ENCODE data around the gene POLR2C. TPM values are rescaled to one million over a fixed set of nuclear protein-coding genes. Genes with fewer than 3 reads are reported as not detected.

The POLR2C gene
- total RNA-seq, 1 experiment from 2014 or later, result 85.6 TPM

DNA sequence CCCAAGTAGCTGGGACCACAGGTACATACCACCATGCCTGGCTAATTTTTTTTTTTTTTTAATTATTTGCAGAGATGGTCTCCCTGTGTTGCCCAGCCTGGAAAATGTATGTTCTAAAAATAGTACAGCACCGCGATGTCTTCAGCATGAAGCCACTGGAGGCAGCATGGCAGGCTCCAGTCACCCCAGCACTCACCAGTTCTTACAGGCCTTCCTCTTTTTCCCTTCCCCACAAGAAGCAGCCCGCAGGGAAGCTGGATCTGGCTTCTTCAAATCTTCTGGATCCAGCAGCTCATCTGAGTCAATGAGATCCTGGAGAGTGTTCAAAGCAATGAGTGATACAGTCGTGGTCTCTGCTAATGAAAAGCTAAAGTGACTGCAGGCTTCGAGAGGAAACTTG is 31.5 kb upstream of the POLR2C start:
- H3K27ac ChIP-seq (ENCODE audit: insufficient read length, low read depth, low read length), result no peak overlapping the region
- no peaks in the 10 kb centered on the region for H3K4me1 Mint-ChIP-seq
- no peak overlapping the region for H3K9ac ChIP-seq (ENCODE audit: extremely low read depth, insufficient read length, low read length)
- H2BK12ac ChIP-seq (ENCODE audit: insufficient read length, low read depth, low read length), result no peak overlapping the region
- H4K8ac ChIP-seq (replicated peaks; ENCODE audit: insufficient read length, low read depth, low read length), result no peak overlapping the region
- H3K27ac Mint-ChIP-seq, result no peak overlapping the region; a peak in 1 of 7 replicates
- no peaks in the 10 kb centered on the region for H3K9me3 Mint-ChIP-seq
- no peak overlapping the region for H2AFZ ChIP-seq (ENCODE audit: low read length)
- no peaks in the 10 kb centered on the region; the same call in 1 of the 2 replicates for H3K27me3 ChIP-seq (ENCODE audit: insufficient read depth, low read length)
- no peak overlapping the region for H2BK120ac ChIP-seq (ENCODE audit: low read depth, low read length, poor library complexity, severe bottlenecking)
- no peak overlapping the region for H2AK5ac ChIP-seq (ENCODE audit: insufficient read length, low read length)
- H3K9me3 ChIP-seq (ENCODE audit: control insufficient read depth, low read depth, low read length), result no peaks in the 10 kb centered on the region
- H2BK20ac ChIP-seq (ENCODE audit: low read depth, low read length, poor library complexity, severe bottlenecking), result no peak overlapping the region
- no peak overlapping the region for H3K4me2 ChIP-seq (ENCODE audit: insufficient read depth, insufficient read length, low read length)
- no peaks in the 10 kb centered on the region for H3K4me1 ChIP-seq (ENCODE audit: insufficient read depth, low read length)
- no peak overlapping the region for H3K4ac ChIP-seq (ENCODE audit: low read depth, low read length)
- no peaks in the 10 kb centered on the region for H3K79me2 ChIP-seq (ENCODE audit: insufficient read depth, low read length)
- no peak overlapping the region for H3K18ac ChIP-seq (ENCODE audit: insufficient read length, low read depth, low read length)
- H3K79me1 ChIP-seq (ENCODE audit: insufficient read depth, low read depth, low read length, poor library complexity, severe bottlenecking), result no peaks in the 10 kb centered on the region
- H4K5ac ChIP-seq (ENCODE audit: insufficient read length, low read depth, low read length), result no peak overlapping the region
- no peak for DNase-seq
- H3K56ac ChIP-seq (ENCODE audit: insufficient read length, low read depth, low read length), result no peak overlapping the region
- H3K23me2 ChIP-seq (ENCODE audit: insufficient read length, low read depth, low read length, poor library complexity, severe bottlenecking), result no peaks in the 10 kb centered on the region
- no peak overlapping the region for H3K14ac ChIP-seq (ENCODE audit: insufficient read depth, low read length)
- no CpG with 5 or more reads among the region's 5 CpGs for WGBS (ENCODE audit: extremely low coverage, insufficient read length, low lambda C conversion rate)
- no peak overlapping the region for H4K91ac ChIP-seq (ENCODE audit: insufficient read length, low read depth, low read length)
- no peak for TF ChIP-seq CTCF (conservative IDR thresholded peaks at IDR 0.05)
- no peaks in the 10 kb centered on the region for H3K27me3 Mint-ChIP-seq (ENCODE audit: low read depth)
- H3T11ph ChIP-seq (ENCODE audit: low read length), result no peak overlapping the region
- H4K20me1 ChIP-seq (ENCODE audit: control insufficient read depth, insufficient read depth, insufficient read length), result no peaks in the 10 kb centered on the region
- H2BK5ac ChIP-seq (ENCODE audit: insufficient read length, low read length), result no peak overlapping the region
- no peak overlapping the region for H2BK15ac ChIP-seq (ENCODE audit: low read depth, low read length)
- H3K23ac ChIP-seq (ENCODE audit: insufficient read length, low read depth, low read length), result no peak overlapping the region
- H3K36me3 Mint-ChIP-seq (ENCODE audit: insufficient read depth in 1 of 3, low read depth in 3 of 3), result peaks cover 46 to 79% (median 78%) of the 10 kb centered on the region in 3 experiments
- no peak overlapping the region for H3K4me3 Mint-ChIP-seq

Data from H9 (cell line).